ENCODE measurements around the gene CD163L1.
A peak's percentile ranks its signal among the peaks of the same experiment; 100 is the strongest.
"Not testable (repeated sequence)": the region's sequence is repeated elsewhere in the genome, so short reads cannot be mapped to it uniquely, and the experiment has no call there.

The CD163L1 gene

GRCh38 chr12:7444076-7444475 lies at the start of gene CD163L1:
TSS of gene CD163L1 (minus strand) at chr12:7444153. CDS start at chr12:7444127, 26 bp downstream.
- DNase-seq (ENCODE audit: low spot score): no peak

- no peak for DNase-seq (ENCODE audit: low spot score)
These were observed 49.1 kb upstream of the CD163L1 start for GRCh38 chr12:7493006-7493405.

- DNase-seq (ENCODE audit: low spot score): no peak
These were observed 42.6 kb upstream of the CD163L1 start for GRCh38 chr12:7486512-7486911.

GRCh38 chr12:7485095-7485494 lies 41.1 kb upstream of the CD163L1 start:
- no peak for DNase-seq (ENCODE audit: low spot score)

- no peak for DNase-seq (ENCODE audit: low spot score)
These were observed 39.4 kb upstream of the CD163L1 start for GRCh38 chr12:7483343-7483742.

- peak; percentile 24 for DNase-seq (ENCODE audit: low spot score)
These were observed 35.8 kb upstream of the CD163L1 start for GRCh38 chr12:7479771-7480170.

- no peak for DNase-seq (ENCODE audit: low spot score)
These were observed 28.1 kb upstream of the CD163L1 start for GRCh38 chr12:7472060-7472459.

GRCh38 chr12:7460375-7461259 lies 16.7 kb upstream of the CD163L1 start:
- peak; percentile 76 for DNase-seq (ENCODE audit: low spot score)

GRCh38 chr12:7459973-7460372 lies 16.0 kb upstream of the CD163L1 start:
- no peak for DNase-seq (ENCODE audit: low spot score)

- no peak for DNase-seq (ENCODE audit: low spot score)
These were observed 7.8 kb upstream of the CD163L1 start for GRCh38 chr12:7451756-7452155.

- DNase-seq (ENCODE audit: low spot score): no peak
These were observed 6.7 kb upstream of the CD163L1 start for GRCh38 chr12:7450667-7451066.

- DNase-seq (ENCODE audit: low spot score): no peak
These were observed 4.1 kb upstream of the CD163L1 start for GRCh38 chr12:7448099-7448498.

- DNase-seq (ENCODE audit: low spot score): no peak
These were observed 584 bp upstream of the CD163L1 start for GRCh38 chr12:7444537-7444936.

- DNase-seq (ENCODE audit: low spot score): no peak
These were observed 2.7 kb downstream of the CD163L1 start for GRCh38 chr12:7441216-7441615.

GRCh38 chr12:7439579-7440505 lies 4.1 kb downstream of the CD163L1 start:
- DNase-seq (ENCODE audit: low spot score): peak; percentile 53

GRCh38 chr12:7438291-7438995 lies 5.5 kb downstream of the CD163L1 start:
- not testable (repeated sequence) for DNase-seq (ENCODE audit: low spot score)

- not testable (repeated sequence) for DNase-seq (ENCODE audit: low spot score)
These were observed 6.5 kb downstream of the CD163L1 start for GRCh38 chr12:7437494-7437893.

GRCh38 chr12:7434670-7435069 lies 9.3 kb downstream of the CD163L1 start:
- DNase-seq (ENCODE audit: low spot score): no peak

GRCh38 chr12:7433276-7433822 lies 10.6 kb downstream of the CD163L1 start:
- DNase-seq (ENCODE audit: low spot score): peak; percentile 32

GRCh38 chr12:7431993-7432685 lies 11.8 kb downstream of the CD163L1 start:
- DNase-seq (ENCODE audit: low spot score): peak; percentile 3

GRCh38 chr12:7411343-7411742 lies 32.6 kb downstream of the CD163L1 start:
- DNase-seq (ENCODE audit: low spot score): no peak
